Uterus (tissue), 4 donors: ENCODE measurements around the gene CACNA2D4. TPM values are rescaled to one million over a fixed set of nuclear protein-coding genes. Genes with fewer than 3 reads are reported as not detected.

ENCODE experiments used
- DNase-seq, 2 donors: peaks; one replicate each; pipeline ENCODE4 v3.0.0-alpha.2; 2019 to 2020
- H3K27ac ChIP-seq, 2 donors: fragments of 200-600 bp; sonication (generic); 1 replicate in 1 of 2; 2 replicates in 1 of 2; pipeline ENCODE4 v1.5.1; 2016 to 2018
- H3K27me3 ChIP-seq, 2 donors: fragments of 200-600 bp; sonication (generic); one replicate each; pipeline ENCODE4 v1.5.1; 2018 to 2019; ENCODE audit warnings: control low read depth in 1 of 2
- H3K36me3 ChIP-seq, 2 donors: fragments of 200-600 bp; sonication (generic); one replicate each; pipeline ENCODE4 v1.5.1; 2019; ENCODE audit warnings: control low read depth in 1 of 2
- H3K4me1 ChIP-seq, 2 donors: fragments of 200-600 bp; sonication (generic); one replicate each; pipeline ENCODE4 v1.5.1; 2018 to 2019; ENCODE audit warnings: control low read depth in 1 of 2
- H3K4me3 ChIP-seq, 2 donors: fragments of 200-600 bp; sonication (generic); 1 replicate in 1 of 2; 2 replicates in 1 of 2; pipeline ENCODE4 v1.5.1; 2018 to 2019; ENCODE audit warnings: mild to moderate bottlenecking in 1 of 2
- H3K9me3 ChIP-seq, 2 donors: fragments of 200-600 bp; sonication (generic); one replicate each; pipeline ENCODE4 v1.5.1; 2019; ENCODE audit warnings: control low read depth in 1 of 2
- POLR2A ChIP-seq, 2 donors: fragments of 450-650 bp; IDR thresholded peaks; one replicate each; pipeline ENCODE4 v1.6.1; 2016; ENCODE audit warnings: antibody characterized with exemption in 2 of 2, mild to moderate bottlenecking in 1 of 2, moderate library complexity in 1 of 2
- intact Hi-C: fragments of 100-400 bp; cut with DNase I; formaldehyde crosslinking; loops from one replicate; pipeline ENCODE4 v1.15.1; 2023; ENCODE audit warnings: low total_unique reads
- total RNA-seq, 4 donors: library from RNA; depleted of rRNA in 3 of 4; stranded (reverse); fragments of >200 nt in 3 of 4; gene quantifications; one replicate each; pipeline versions ENCODE4 v1.1.0 to v1.2.4, GENCODE V29; 2014 to 2023
- TF ChIP-seq, protein P1 (sequence below), 4 experiments: fragments of 200-600 bp in 2 of 4; fragments of 450-650 bp in 2 of 4; sonication (generic) in 2 of 4; IDR thresholded peaks; one replicate each; pipeline ENCODE4 v1.5.1; 2016 to 2019; ENCODE audit warnings: antibody characterized with exemption in 4 of 4, mild to moderate bottlenecking in 2 of 4, moderate library complexity in 1 of 4
- donor health status: DM: yes; HTN: yes; CAD: no.

Gene CACNA2D4
- total RNA-seq, 4 donors from 2014 or later, result 2.6 to 4.1 (median 4.0) TPM; not detected in 1

DNA sequence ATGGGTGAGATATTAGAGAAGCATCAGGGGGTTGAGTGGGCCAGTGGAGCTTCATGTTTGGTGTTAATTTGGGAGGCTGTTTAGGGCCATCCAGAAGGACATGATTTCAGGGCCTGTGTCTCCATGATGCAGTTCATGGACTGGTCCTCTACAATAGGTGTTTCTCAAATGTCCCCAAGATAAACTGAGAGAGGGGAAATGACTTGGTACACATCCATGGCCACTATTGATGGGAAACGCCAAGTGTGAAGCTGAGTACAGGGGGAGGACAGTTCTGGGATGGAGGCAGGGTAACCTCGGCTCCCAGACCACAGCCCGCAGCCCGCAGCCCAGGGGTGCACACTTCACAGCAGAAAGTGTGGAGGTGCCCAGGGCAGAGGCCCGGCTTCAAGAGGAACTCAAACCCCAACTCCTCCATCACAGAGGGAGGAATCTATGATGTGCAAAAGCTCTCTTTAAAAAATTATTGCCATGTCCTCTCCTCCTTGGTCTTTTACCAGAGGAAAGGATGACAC, 33.3 kb downstream of the CACNA2D4 start:
- H3K9me3 ChIP-seq, result no peaks in the 10 kb centered on the region
- no peaks in the 10 kb centered on the region for H3K36me3 ChIP-seq
- no peak for TF ChIP-seq POLR2A (IDR thresholded peaks at IDR 0.05)
- TF ChIP-seq, protein P1, sequence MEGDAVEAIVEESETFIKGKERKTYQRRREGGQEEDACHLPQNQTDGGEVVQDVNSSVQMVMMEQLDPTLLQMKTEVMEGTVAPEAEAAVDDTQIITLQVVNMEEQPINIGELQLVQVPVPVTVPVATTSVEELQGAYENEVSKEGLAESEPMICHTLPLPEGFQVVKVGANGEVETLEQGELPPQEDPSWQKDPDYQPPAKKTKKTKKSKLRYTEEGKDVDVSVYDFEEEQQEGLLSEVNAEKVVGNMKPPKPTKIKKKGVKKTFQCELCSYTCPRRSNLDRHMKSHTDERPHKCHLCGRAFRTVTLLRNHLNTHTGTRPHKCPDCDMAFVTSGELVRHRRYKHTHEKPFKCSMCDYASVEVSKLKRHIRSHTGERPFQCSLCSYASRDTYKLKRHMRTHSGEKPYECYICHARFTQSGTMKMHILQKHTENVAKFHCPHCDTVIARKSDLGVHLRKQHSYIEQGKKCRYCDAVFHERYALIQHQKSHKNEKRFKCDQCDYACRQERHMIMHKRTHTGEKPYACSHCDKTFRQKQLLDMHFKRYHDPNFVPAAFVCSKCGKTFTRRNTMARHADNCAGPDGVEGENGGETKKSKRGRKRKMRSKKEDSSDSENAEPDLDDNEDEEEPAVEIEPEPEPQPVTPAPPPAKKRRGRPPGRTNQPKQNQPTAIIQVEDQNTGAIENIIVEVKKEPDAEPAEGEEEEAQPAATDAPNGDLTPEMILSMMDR (IDR thresholded peaks at IDR 0.05), result no peak

DNA sequence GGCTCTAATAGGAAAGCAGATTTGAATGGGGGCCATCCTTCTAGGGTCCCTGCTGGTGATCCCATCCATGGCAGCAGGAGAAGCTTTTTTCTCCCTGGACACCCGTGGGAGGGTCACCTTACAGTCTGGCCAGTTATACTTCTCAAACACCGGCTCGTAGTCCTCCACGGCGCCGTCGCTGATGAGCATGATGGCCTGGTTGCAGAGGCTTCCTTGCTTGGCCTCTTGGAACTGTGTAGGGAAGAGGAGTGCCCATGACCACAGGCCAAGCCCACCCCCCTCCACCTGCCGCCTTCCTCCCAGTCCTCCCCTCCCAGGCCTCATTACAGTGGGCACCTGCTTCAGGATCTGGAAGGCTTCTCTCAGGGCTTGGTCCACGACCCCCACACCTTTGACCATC, 33.8 kb downstream of the CACNA2D4 start:
- intact Hi-C loops, result no loop called here
- Histone ChIP-seq H3K36me3 (no peaks in the 10 kb centered on the region), H3K4me3 (no peak overlapping the region), H3K27ac (no peak overlapping the region), H3K4me1 (no peaks in the 10 kb centered on the region), H3K27me3 (no peaks in the 10 kb centered on the region), H3K9me3 (no peaks in the 10 kb centered on the region)
- DNase-seq, result no peak
- TF ChIP-seq POLR2A (IDR thresholded peaks at IDR 0.05), result no peak
- TF ChIP-seq, protein P1 (IDR thresholded peaks at IDR 0.05), result no peak

More for the DNA sequence above, 33.3 kb downstream of the CACNA2D4 start:
- H3K27ac ChIP-seq, result no peak overlapping the region
- H3K4me3 ChIP-seq, result no peak overlapping the region
- H3K4me1 ChIP-seq, result no peaks in the 10 kb centered on the region
- no peak for DNase-seq
- intact Hi-C loops, result no loop called here
- H3K27me3 ChIP-seq, result no peaks in the 10 kb centered on the region

DNA sequence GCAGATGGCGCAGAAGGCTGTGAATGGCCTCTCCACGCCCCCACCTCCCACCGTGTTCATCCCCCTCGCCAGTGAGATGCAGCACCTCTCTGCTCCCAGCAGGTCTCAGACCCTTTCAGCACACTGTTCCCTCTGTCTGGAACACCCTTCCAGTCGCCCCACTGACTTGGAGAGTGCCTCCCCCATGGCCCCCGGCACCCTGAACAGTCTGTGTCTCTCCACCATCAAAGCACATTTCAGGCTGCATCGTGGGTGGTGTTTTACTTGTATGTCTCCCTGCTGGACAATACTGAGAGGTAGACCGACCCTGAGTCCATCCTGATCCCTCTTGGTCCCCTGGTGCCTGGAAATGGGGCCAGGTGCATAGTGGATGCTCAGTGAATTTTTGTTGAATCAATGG, 34.9 kb downstream of the CACNA2D4 start:
- H3K27me3 ChIP-seq, result no peaks in the 10 kb centered on the region
- H3K9me3 ChIP-seq, result no peaks in the 10 kb centered on the region
- no peak overlapping the region for H3K4me3 ChIP-seq
- no peak overlapping the region for H3K27ac ChIP-seq
- DNase-seq, result no peak
- no peaks in the 10 kb centered on the region for H3K4me1 ChIP-seq
- no peaks in the 10 kb centered on the region for H3K36me3 ChIP-seq
- TF ChIP-seq POLR2A (IDR thresholded peaks at IDR 0.05), result no peak
- TF ChIP-seq, protein P1 (IDR thresholded peaks at IDR 0.05), result no peak
- intact Hi-C loops, result no loop called here

DNA sequence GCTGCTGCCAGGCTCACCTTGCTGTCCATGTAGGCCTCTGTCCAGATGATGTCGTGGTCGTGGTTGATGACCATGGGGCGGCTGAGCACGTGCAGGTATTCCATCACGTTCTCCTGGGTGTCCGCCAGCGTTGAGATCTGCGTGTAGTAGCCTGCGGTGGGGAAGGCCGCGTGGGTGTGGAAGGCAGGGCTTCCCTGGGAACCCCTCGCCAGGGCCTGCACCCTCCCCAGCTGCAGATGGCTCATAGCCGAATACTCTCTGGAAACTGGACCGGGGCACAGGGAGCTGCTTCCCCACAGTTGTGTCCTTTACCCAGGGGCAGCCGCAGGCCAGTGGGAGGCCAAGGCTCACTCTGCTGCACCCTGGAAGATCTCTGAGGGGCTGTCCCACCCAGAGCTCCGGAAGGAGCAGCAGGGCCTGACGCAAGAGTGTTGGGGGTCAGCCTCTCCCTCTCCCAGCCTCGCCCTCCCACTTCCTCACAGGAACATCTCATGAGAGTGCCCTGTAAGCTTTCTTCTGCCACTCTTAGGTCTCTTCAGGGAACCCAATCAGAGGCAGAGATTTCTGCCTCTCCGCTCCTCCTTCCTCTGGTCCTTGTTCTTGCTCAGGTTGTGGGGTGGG, 35.5 kb downstream of the CACNA2D4 start:
- H3K4me1 ChIP-seq, result no peaks in the 10 kb centered on the region
- H3K36me3 ChIP-seq, result no peaks in the 10 kb centered on the region
- TF ChIP-seq, protein P1 (IDR thresholded peaks at IDR 0.05), result no peak
- no peak for TF ChIP-seq POLR2A (IDR thresholded peaks at IDR 0.05)
- intact Hi-C loops, result no loop called here
- H3K9me3 ChIP-seq, result no peaks in the 10 kb centered on the region
- H3K27me3 ChIP-seq, result no peaks in the 10 kb centered on the region
- no peak overlapping the region for H3K4me3 ChIP-seq
- no peak for DNase-seq
- H3K27ac ChIP-seq, result no peak overlapping the region

DNA sequence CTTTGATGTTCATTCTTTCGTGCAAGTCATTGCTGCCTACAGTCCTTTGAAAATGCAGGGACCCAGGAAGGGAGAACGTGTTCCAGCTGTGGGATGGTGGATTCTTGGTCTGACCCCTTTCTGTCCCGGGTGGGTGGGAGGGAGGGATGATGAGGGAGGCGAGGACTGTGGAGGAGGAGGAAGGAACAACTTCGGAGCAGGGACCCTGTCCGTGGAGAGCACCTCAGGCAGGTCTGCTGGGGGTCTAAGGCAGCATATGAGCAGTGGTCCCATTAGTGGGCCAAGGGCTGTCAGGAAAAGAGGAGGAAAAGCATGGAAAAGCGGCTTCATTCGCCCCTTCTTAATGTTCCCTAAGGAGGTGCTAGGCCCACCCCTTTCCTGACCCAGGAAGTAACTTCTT, 36.0 kb downstream of the CACNA2D4 start:
- no peaks in the 10 kb centered on the region for H3K4me1 ChIP-seq
- no peak for DNase-seq
- H3K36me3 ChIP-seq, result no peaks in the 10 kb centered on the region
- TF ChIP-seq, protein P1 (IDR thresholded peaks at IDR 0.05), result no peak
- TF ChIP-seq POLR2A (IDR thresholded peaks at IDR 0.05), result no peak
- H3K4me3 ChIP-seq, result no peak overlapping the region
- intact Hi-C loops, result no loop called here
- no peaks in the 10 kb centered on the region for H3K27me3 ChIP-seq
- no peaks in the 10 kb centered on the region for H3K9me3 ChIP-seq
- no peak overlapping the region for H3K27ac ChIP-seq
